Natural killer cell (primary cell): ENCODE results near the gene OR52K2. TPM values are rescaled to one million over a fixed set of nuclear protein-coding genes. Genes with fewer than 3 reads are reported as not detected.
"Not testable (repeated sequence)": the region's sequence is repeated elsewhere in the genome, so short reads cannot be mapped to it uniquely, and the experiment has no call there.

Experiments used
- ATAC-seq, 3 donors: fragments of 150-1000 bp in 2 of 3; fragments of 200-7000 bp in 1 of 3; cut with Tn5 transposase; 1 replicate in 1 of 3; 2 replicates in 2 of 3; pipeline ENCODE4 v1.10.0; 2021; ENCODE audit warnings: mild to moderate bottlenecking in 2 of 3, moderate library complexity in 2 of 3
- DNase-seq, 2 donors: peaks; one replicate each; pipeline versions ENCODE4 v3.0.0 to v3.0.0-alpha.2; 2013 to 2021; ENCODE audit warnings: mixed read lengths in 1 of 2
- H3K27ac ChIP-seq: one replicate; pipeline ENCODE4 v1.5.1; 2013; ENCODE audit warnings: mild to moderate bottlenecking, low read length
- H3K27me3 ChIP-seq: one replicate; pipeline ENCODE4 v1.6.1; 2013; ENCODE audit warnings: low read length; ENCODE audit not compliant: control insufficient read depth, insufficient read depth
- H3K36me3 ChIP-seq: one replicate; pipeline ENCODE4 v1.6.1; 2013; ENCODE audit warnings: low read length; ENCODE audit not compliant: control insufficient read depth, insufficient read depth
- H3K4me1 ChIP-seq: one replicate; pipeline ENCODE4 v1.6.1; 2013; ENCODE audit warnings: low read length; ENCODE audit not compliant: control insufficient read depth, insufficient read depth
- H3K4me3 ChIP-seq: one replicate; pipeline ENCODE4 v1.5.1; 2013; ENCODE audit warnings: low read length
- H3K9me3 ChIP-seq: one replicate; pipeline ENCODE4 v1.6.1; 2013; ENCODE audit warnings: low read length; ENCODE audit not compliant: control insufficient read depth, insufficient read depth
- H3K27ac Mint-ChIP-seq, 2 donors: one replicate each; pipeline ENCODE4 v1.8.0; 2022; ENCODE audit warnings: mild to moderate bottlenecking in 2 of 2, mixed read lengths in 2 of 2, moderate library complexity in 1 of 2
- H3K27me3 Mint-ChIP-seq, 2 donors: one replicate each; pipeline ENCODE4 v1.8.0; 2022; ENCODE audit warnings: low read depth in 2 of 2, mixed read lengths in 2 of 2
- H3K36me3 Mint-ChIP-seq: one replicate; pipeline ENCODE4 v1.8.0; 2022; ENCODE audit warnings: mixed read lengths
- H3K4me1 Mint-ChIP-seq, 2 donors: one replicate each; pipeline ENCODE4 v1.8.0; 2022; ENCODE audit warnings: mixed read lengths in 2 of 2
- H3K4me3 Mint-ChIP-seq: one replicate; pipeline ENCODE4 v1.8.0; 2022; ENCODE audit warnings: mild to moderate bottlenecking, moderate library complexity, mixed read lengths
- H3K9me3 Mint-ChIP-seq, 2 donors: one replicate each; pipeline ENCODE4 v1.8.0; 2022; ENCODE audit warnings: mixed read lengths in 2 of 2
- WGBS: methylation state at CpG from one replicate; pipeline ENCODE4 v1.1.7; 2013; ENCODE audit warnings: missing lambda C conversion rate; ENCODE audit not compliant: insufficient coverage; 5-methylcytosine and 5-hydroxymethylcytosine counted together
- intact Hi-C: fragments of 100-400 bp; cut with micrococcal nuclease; formaldehyde crosslinking; loops from one replicate; pipeline ENCODE4 v1.14.2; 2022
- total RNA-seq, 4 donors: library from RNA; stranded (reverse); fragments of 120-200 nt in 1 of 4; gene quantifications; one replicate each; pipeline versions ENCODE4 v1.2.3 to v1.2.4, GENCODE V29; 2013 to 2022
- TF ChIP-seq, protein P1 (sequence below): fragments of 200-600 bp; IDR thresholded peaks from one replicate; pipeline ENCODE4 v1.8.0; 2022; ENCODE audit warnings: antibody characterized with exemption

OR52K2 gene
- total RNA-seq, 3 donors from 2014 or later (not counting 1 experiment from before 2014, with no cell fraction given) = not detected

DNA sequence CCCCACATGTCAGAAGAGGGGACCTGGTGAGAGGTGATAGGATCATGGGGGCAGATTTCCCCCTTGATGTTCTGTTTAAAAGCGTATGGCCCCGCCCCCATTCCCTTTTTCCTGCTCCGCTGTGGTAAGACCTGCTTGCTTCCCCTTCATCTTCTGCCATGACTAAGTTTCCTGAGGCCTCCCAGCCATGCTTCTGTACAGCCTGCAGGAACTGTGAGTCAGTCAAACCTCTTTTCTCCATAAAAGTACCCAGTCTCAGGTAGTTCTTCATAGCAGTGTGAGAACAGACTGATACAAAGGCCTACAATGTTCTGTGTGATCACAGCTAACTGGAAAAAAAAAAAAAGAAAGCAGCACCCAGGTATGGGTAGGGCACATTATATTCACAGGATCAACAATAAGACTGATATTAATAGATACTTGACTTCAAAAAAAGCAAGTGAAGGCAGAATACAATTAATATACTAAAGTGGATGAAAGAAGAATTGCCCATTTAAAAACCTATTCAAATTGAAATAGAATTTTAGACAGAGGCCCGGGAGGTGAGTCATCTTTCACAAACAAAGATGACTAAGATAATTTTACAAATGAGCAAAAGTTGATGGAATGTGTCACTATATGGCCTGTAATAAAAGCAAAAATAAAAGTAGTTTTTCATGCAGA, 31.6 kb downstream of the OR52K2 start:
- Histone ChIP-seq H3K4me1 (no peaks in the 10 kb centered on the region), H3K9me3 (no peaks in the 10 kb centered on the region), H3K36me3 (no peaks in the 10 kb centered on the region), H3K27ac (no peak overlapping the region), H3K27me3 (peaks cover 2% of the 10 kb centered on the region), H3K4me3 (no peak overlapping the region)
- H3K4me1 Mint-ChIP-seq = no peaks in the 10 kb centered on the region
- no peak overlapping the region for H3K4me3 Mint-ChIP-seq
- no peaks in the 10 kb centered on the region for H3K9me3 Mint-ChIP-seq
- TF ChIP-seq, protein P1, sequence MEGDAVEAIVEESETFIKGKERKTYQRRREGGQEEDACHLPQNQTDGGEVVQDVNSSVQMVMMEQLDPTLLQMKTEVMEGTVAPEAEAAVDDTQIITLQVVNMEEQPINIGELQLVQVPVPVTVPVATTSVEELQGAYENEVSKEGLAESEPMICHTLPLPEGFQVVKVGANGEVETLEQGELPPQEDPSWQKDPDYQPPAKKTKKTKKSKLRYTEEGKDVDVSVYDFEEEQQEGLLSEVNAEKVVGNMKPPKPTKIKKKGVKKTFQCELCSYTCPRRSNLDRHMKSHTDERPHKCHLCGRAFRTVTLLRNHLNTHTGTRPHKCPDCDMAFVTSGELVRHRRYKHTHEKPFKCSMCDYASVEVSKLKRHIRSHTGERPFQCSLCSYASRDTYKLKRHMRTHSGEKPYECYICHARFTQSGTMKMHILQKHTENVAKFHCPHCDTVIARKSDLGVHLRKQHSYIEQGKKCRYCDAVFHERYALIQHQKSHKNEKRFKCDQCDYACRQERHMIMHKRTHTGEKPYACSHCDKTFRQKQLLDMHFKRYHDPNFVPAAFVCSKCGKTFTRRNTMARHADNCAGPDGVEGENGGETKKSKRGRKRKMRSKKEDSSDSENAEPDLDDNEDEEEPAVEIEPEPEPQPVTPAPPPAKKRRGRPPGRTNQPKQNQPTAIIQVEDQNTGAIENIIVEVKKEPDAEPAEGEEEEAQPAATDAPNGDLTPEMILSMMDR = no peak
- ATAC-seq (no peak), DNase-seq (no peak)
- H3K27me3 Mint-ChIP-seq = peaks cover 6 to 19% of the 10 kb centered on the region in 2 donors
- intact Hi-C loops = no loop called here
- H3K36me3 Mint-ChIP-seq = no peaks in the 10 kb centered on the region
- H3K27ac Mint-ChIP-seq = no peak overlapping the region
- WGBS = 73% methylated on average over 3 of the region's 4 CpGs

DNA sequence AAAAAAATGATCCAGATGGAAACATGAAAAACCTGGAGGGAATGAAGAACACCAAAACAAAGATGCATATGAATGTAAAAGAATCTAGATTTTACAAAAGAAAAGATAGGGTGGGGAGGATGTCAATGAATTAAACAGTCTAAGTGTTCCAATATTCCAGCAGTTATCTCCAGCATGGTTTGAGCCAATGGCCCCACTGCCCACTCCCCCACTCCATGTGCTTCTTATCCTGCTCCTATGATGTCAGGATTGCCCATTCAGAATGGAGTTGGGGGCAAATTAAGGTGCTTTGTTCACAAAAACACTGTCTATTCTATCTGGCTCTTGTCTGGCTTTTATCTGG, 32.1 kb downstream of the OR52K2 start:
- Mint-ChIP-seq H3K4me1 (no peaks in the 10 kb centered on the region), H3K4me3 (no peak overlapping the region), H3K9me3 (no peaks in the 10 kb centered on the region), H3K36me3 (no peaks in the 10 kb centered on the region), H3K27ac (no peak overlapping the region), H3K27me3 (peaks cover 6 to 19% of the 10 kb centered on the region in 2 donors)
- TF ChIP-seq, protein P1 = no peak
- DNase-seq (no peak), ATAC-seq (no peak)
- no peak overlapping the region for H3K27ac ChIP-seq
- H3K36me3 ChIP-seq = no peaks in the 10 kb centered on the region
- H3K4me3 ChIP-seq = no peak overlapping the region
- H3K9me3 ChIP-seq = no peaks in the 10 kb centered on the region
- intact Hi-C loops = no loop called here
- no peaks in the 10 kb centered on the region for H3K4me1 ChIP-seq
- H3K27me3 ChIP-seq = peaks cover 2% of the 10 kb centered on the region

DNA sequence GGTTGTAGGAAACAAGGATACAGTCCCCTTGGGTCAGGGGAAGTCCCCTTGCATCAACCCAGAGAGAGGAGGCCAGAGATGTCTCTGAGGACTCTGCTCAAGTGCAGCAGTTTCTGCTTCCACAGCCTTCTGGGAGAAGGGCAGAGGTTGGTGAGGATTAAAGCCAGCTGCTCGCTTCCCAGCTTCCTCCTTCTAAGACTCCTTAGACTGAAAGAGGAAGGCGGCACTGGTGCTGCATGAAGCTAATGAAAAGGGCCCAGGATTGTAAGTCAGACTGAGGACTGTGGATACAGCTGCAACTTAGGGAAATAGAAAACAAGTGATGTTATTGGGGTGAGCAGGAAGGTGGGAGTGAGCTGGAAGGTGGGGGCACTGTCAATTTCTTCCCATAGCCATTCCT, 33.4 kb downstream of the OR52K2 start, which contains the start of gene OR52K1:
TSS of gene OR52K1 (plus strand) at position 202 of the 400 bp plus-strand sequence. CDS start 6,255 bp downstream, outside the sequence.
- Histone ChIP-seq H3K4me1 (no peaks in the 10 kb centered on the region), H3K9me3 (no peaks in the 10 kb centered on the region), H3K27me3 (peaks cover 2% of the 10 kb centered on the region), H3K27ac (no peak within 1 kb of the TSS), H3K4me3 (no peak within 1 kb of the TSS), H3K36me3 (no peaks in the 10 kb centered on the region)
- WGBS = 92% methylated on average over 1 of the region's 2 CpGs
- ATAC-seq = no peak
- TF ChIP-seq, protein P1 = no peak
- H3K27me3 Mint-ChIP-seq = peaks cover 5 to 8% of the 10 kb centered on the region in 2 donors
- no peak for DNase-seq
- H3K36me3 Mint-ChIP-seq = no peaks in the 10 kb centered on the region
- no peaks in the 10 kb centered on the region for H3K9me3 Mint-ChIP-seq
- intact Hi-C loops = no loop called here
- no peaks in the 10 kb centered on the region for H3K4me1 Mint-ChIP-seq
- no peak within 1 kb of the TSS for H3K27ac Mint-ChIP-seq
- no peak within 1 kb of the TSS for H3K4me3 Mint-ChIP-seq

DNA sequence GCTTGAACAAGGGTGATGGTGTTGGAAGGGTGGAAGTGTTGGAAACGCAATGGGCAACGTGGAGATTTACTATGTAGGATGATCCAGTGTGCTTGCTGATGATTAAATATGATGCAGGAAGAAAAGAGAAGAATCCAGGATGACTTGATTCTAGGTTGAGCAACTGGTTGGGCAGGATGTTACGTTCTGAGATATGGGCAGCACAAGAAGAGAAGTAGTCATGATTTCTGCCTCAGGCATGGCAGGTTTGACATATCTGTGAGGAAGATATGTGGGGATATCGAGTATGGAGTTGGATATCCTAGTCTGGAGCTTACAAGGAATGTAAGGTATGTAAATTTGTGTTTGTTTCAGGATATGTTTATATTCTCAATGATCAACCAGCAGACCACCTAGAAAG, 35.2 kb downstream of the OR52K2 start:
- H3K36me3 ChIP-seq = no peaks in the 10 kb centered on the region
- no peak overlapping the region for H3K27ac Mint-ChIP-seq
- no peak overlapping the region for H3K4me3 ChIP-seq
- ATAC-seq (no peak), DNase-seq (no peak)
- H3K4me3 Mint-ChIP-seq = no peak overlapping the region
- intact Hi-C loops = no loop called here
- peaks cover 6 to 11% of the 10 kb centered on the region in 2 donors for H3K27me3 Mint-ChIP-seq
- H3K27ac ChIP-seq = no peak overlapping the region
- TF ChIP-seq, protein P1 = no peak
- H3K4me1 ChIP-seq = no peaks in the 10 kb centered on the region
- no peaks in the 10 kb centered on the region for H3K36me3 Mint-ChIP-seq
- no peaks in the 10 kb centered on the region for H3K9me3 ChIP-seq
- H3K9me3 Mint-ChIP-seq = no peaks in the 10 kb centered on the region
- 76% methylated on average over 4 of the region's 4 CpGs for WGBS
- H3K27me3 ChIP-seq = peaks cover 2% of the 10 kb centered on the region
- H3K4me1 Mint-ChIP-seq = no peaks in the 10 kb centered on the region

DNA sequence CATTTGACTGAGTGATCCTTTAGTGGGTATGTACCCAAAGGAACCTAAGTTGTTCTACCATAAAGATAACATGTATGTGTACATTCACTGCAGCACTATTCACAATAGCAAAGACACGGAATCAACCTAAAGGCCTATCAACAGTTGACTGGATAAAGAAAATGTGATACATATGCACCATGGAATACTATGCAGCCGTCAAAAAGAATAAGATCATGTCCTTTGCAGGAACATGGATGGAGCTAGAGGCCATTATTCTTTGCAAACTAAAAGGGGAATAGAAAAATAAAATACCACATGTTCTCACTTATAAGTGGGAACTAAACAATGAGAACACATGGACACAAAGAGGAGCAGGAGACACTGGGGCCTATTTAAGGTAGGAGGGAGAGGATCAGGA, 42.3 kb downstream of the OR52K2 start:
- H3K9me3 ChIP-seq, H3K27me3 ChIP-seq, DNase-seq, ATAC-seq, H3K4me3 ChIP-seq, H3K4me1 ChIP-seq, intact Hi-C loops, H3K27ac ChIP-seq, H3K4me3 Mint-ChIP-seq, H3K9me3 Mint-ChIP-seq, H3K36me3 Mint-ChIP-seq, H3K4me1 Mint-ChIP-seq, H3K36me3 ChIP-seq, H3K27ac Mint-ChIP-seq: not testable (repeated sequence)
- 65% methylated on average over 2 of the region's 2 CpGs for WGBS
- H3K27me3 Mint-ChIP-seq = peaks cover 19 to 51% of the 10 kb centered on the region in 2 donors
